ENCODE data around the gene CYP11A1. TPM values are rescaled to one million over a fixed set of nuclear protein-coding genes. Genes with fewer than 3 reads are reported as not detected.

The CYP11A1 gene
- total and polyA plus RNA-seq, 10 of the 15 experiments (the other 5 are each of a cell fraction or from before 2014, with no cell fraction given), result 0.11 to 1.2 (median 0.23) TPM; not detected in 5

DNA sequence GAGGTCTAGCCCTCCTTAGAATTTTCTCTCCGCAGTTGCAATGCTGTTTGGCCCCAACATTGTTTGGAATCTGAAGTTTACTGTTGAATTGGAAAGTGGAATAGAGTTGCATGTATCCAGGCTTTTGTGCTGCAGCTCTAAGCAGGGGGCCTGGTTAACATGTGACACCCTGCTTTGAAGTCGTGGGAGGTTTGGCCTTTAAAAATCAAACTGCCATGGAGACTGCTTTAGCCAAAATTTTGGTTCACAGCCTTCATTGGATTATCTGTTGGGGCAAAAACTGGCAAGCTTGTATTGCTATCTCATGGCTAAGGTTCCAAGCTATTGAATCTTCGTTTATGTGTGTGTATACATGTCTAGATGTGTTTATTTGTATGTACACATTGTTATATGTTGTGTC is 15.8 kb downstream of the CYP11A1 start (continued):
- TF ChIP-seq, protein P1, sequence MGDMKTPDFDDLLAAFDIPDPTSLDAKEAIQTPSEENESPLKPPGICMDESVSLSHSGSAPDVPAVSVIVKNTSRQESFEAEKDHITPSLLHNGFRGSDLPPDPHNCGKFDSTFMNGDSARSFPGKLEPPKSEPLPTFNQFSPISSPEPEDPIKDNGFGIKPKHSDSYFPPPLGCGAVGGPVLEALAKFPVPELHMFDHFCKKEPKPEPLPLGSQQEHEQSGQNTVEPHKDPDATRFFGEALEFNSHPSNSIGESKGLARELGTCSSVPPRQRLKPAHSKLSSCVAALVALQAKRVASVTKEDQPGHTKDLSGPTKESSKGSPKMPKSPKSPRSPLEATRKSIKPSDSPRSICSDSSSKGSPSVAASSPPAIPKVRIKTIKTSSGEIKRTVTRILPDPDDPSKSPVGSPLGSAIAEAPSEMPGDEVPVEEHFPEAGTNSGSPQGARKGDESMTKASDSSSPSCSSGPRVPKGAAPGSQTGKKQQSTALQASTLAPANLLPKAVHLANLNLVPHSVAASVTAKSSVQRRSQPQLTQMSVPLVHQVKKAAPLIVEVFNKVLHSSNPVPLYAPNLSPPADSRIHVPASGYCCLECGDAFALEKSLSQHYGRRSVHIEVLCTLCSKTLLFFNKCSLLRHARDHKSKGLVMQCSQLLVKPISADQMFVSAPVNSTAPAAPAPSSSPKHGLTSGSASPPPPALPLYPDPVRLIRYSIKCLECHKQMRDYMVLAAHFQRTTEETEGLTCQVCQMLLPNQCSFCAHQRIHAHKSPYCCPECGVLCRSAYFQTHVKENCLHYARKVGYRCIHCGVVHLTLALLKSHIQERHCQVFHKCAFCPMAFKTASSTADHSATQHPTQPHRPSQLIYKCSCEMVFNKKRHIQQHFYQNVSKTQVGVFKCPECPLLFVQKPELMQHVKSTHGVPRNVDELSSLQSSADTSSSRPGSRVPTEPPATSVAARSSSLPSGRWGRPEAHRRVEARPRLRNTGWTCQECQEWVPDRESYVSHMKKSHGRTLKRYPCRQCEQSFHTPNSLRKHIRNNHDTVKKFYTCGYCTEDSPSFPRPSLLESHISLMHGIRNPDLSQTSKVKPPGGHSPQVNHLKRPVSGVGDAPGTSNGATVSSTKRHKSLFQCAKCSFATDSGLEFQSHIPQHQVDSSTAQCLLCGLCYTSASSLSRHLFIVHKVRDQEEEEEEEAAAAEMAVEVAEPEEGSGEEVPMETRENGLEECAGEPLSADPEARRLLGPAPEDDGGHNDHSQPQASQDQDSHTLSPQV (IDR thresholded peaks at IDR 0.05), result no peak
- TF ChIP-seq, protein P2, sequence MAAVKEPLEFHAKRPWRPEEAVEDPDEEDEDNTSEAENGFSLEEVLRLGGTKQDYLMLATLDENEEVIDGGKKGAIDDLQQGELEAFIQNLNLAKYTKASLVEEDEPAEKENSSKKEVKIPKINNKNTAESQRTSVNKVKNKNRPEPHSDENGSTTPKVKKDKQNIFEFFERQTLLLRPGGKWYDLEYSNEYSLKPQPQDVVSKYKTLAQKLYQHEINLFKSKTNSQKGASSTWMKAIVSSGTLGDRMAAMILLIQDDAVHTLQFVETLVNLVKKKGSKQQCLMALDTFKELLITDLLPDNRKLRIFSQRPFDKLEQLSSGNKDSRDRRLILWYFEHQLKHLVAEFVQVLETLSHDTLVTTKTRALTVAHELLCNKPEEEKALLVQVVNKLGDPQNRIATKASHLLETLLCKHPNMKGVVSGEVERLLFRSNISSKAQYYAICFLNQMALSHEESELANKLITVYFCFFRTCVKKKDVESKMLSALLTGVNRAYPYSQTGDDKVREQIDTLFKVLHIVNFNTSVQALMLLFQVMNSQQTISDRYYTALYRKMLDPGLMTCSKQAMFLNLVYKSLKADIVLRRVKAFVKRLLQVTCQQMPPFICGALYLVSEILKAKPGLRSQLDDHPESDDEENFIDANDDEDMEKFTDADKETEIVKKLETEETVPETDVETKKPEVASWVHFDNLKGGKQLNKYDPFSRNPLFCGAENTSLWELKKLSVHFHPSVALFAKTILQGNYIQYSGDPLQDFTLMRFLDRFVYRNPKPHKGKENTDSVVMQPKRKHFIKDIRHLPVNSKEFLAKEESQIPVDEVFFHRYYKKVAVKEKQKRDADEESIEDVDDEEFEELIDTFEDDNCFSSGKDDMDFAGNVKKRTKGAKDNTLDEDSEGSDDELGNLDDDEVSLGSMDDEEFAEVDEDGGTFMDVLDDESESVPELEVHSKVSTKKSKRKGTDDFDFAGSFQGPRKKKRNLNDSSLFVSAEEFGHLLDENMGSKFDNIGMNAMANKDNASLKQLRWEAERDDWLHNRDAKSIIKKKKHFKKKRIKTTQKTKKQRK (IDR thresholded peaks at IDR 0.05; ENCODE audit: low read depth, low read length), result no peak
- TF ChIP-seq POU2F2 (IDR thresholded peaks at IDR 0.05; ENCODE audit: borderline replicate concordance, low read depth, low read length), result no peak
- TF ChIP-seq, protein P3, sequence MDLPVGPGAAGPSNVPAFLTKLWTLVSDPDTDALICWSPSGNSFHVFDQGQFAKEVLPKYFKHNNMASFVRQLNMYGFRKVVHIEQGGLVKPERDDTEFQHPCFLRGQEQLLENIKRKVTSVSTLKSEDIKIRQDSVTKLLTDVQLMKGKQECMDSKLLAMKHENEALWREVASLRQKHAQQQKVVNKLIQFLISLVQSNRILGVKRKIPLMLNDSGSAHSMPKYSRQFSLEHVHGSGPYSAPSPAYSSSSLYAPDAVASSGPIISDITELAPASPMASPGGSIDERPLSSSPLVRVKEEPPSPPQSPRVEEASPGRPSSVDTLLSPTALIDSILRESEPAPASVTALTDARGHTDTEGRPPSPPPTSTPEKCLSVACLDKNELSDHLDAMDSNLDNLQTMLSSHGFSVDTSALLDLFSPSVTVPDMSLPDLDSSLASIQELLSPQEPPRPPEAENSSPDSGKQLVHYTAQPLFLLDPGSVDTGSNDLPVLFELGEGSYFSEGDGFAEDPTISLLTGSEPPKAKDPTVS (IDR thresholded peaks at IDR 0.05; ENCODE audit: low read depth, low read length), result no peak
- TF ChIP-seq PAX8 (IDR thresholded peaks at IDR 0.05), result no peak
- TF ChIP-seq SMARCA5 (IDR thresholded peaks at IDR 0.05), result no peak
- no peak for TF ChIP-seq DPF2 (IDR thresholded peaks at IDR 0.05)
- TF ChIP-seq, protein P4, sequence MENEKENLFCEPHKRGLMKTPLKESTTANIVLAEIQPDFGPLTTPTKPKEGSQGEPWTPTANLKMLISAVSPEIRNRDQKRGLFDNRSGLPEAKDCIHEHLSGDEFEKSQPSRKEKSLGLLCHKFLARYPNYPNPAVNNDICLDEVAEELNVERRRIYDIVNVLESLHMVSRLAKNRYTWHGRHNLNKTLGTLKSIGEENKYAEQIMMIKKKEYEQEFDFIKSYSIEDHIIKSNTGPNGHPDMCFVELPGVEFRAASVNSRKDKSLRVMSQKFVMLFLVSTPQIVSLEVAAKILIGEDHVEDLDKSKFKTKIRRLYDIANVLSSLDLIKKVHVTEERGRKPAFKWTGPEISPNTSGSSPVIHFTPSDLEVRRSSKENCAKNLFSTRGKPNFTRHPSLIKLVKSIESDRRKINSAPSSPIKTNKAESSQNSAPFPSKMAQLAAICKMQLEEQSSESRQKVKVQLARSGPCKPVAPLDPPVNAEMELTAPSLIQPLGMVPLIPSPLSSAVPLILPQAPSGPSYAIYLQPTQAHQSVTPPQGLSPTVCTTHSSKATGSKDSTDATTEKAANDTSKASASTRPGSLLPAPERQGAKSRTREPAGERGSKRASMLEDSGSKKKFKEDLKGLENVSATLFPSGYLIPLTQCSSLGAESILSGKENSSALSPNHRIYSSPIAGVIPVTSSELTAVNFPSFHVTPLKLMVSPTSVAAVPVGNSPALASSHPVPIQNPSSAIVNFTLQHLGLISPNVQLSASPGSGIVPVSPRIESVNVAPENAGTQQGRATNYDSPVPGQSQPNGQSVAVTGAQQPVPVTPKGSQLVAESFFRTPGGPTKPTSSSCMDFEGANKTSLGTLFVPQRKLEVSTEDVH (IDR thresholded peaks at IDR 0.05; ENCODE audit: low read depth, partially characterized antibody), result no peak
- no peak for TF ChIP-seq IKZF1 (conservative IDR thresholded peaks at IDR 0.05)
- no peak for TF ChIP-seq ZSCAN29 (IDR thresholded peaks at IDR 0.05)
- TF ChIP-seq GATAD2B (conservative IDR thresholded peaks at IDR 0.05; ENCODE audit: low read depth), result no peak
- TF ChIP-seq, protein P5, sequence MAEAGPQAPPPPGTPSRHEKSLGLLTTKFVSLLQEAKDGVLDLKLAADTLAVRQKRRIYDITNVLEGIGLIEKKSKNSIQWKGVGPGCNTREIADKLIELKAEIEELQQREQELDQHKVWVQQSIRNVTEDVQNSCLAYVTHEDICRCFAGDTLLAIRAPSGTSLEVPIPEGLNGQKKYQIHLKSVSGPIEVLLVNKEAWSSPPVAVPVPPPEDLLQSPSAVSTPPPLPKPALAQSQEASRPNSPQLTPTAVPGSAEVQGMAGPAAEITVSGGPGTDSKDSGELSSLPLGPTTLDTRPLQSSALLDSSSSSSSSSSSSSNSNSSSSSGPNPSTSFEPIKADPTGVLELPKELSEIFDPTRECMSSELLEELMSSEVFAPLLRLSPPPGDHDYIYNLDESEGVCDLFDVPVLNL (IDR thresholded peaks at IDR 0.05; ENCODE audit: low read depth, low read length), result no peak
- TF ChIP-seq SMAD1 (IDR thresholded peaks at IDR 0.05; ENCODE audit: low read depth, partially characterized antibody), result no peak
- no peak for TF ChIP-seq NFXL1 (IDR thresholded peaks at IDR 0.05; ENCODE audit: borderline replicate concordance)
- TF ChIP-seq CREM (IDR thresholded peaks at IDR 0.05; ENCODE audit: low read depth), result no peak
